ENCODE results near the gene HRAS. TPM values are rescaled to one million over a fixed set of nuclear protein-coding genes. Genes with fewer than 3 reads are reported as not detected.
A peak's percentile ranks its signal among the peaks of the same experiment; 100 is the strongest.

HRAS gene
- total RNA-seq, 1 experiment from 2014 or later, result 47.2 TPM

- Histone ChIP-seq H3K4me2 (peak overlapping the region; percentile 87), H3K4me1 (replicated peaks; ENCODE audit: insufficient read depth) (no peaks in the 10 kb centered on the region), H3K4me3 (peak overlapping the region; percentile 68; the same call in 1 of the 2 replicates), H3K9me3 (ENCODE audit: insufficient read depth, low read depth) (no peaks in the 10 kb centered on the region), H3K79me2 (ENCODE audit: low read depth) (peaks cover 10% of the 10 kb centered on the region; the same call in 1 of the 2 replicates), H2AFZ (no peak overlapping the region), H3F3A (ENCODE audit: insufficient read depth, low read depth) (peaks cover 9% of the 10 kb centered on the region; the same call in 1 of the 2 replicates), H3K9me2 (ENCODE audit: insufficient read depth) (no peaks in the 10 kb centered on the region), H3K27ac (no peak overlapping the region), H3K36me3 (ENCODE audit: low read depth) (no peaks in the 10 kb centered on the region), H4K20me1 (ENCODE audit: insufficient read depth) (no peaks in the 10 kb centered on the region; the same call in 1 of the 2 replicates), H3K27me3 (ENCODE audit: insufficient read depth, low read depth) (no peaks in the 10 kb centered on the region)
- no peak for DNase-seq
- ChIA-PET CTCF (no interaction called here), POLR2A (ENCODE audit: unreplicated experiment) (interaction anchor here (0.6 to 0.8 kb wide), 2 partner anchors 14 to 272 kb away, joined by 4 read pairs; partner anchors contain the start of gene PHRF1)
- intact Hi-C loops (cut with micrococcal nuclease; ENCODE audit: unreplicated experiment), result loop anchor here (10.0 kb wide), 1 partner anchor 163 kb away; no protein-coding TSS in a partner anchor
- TSS peak; percentile 39 for BruUV-seq (replicated peaks)
- TF ChIP-seq CTCF (conservative IDR thresholded peaks at IDR 0.05) (no peak), EZH2 (IDR thresholded peaks at IDR 0.05; ENCODE audit: low read depth) (no peak)
Observed at GRCh38 chr11:562046-562645, 26.8 kb upstream of the HRAS start.

GRCh38 chr11:561148-562003 is 26.0 kb upstream of the HRAS start:
- Histone ChIP-seq H3F3A (ENCODE audit: insufficient read depth, low read depth) (peaks cover 11% of the 10 kb centered on the region; the same call in 1 of the 2 replicates), H3K27me3 (ENCODE audit: insufficient read depth, low read depth) (no peaks in the 10 kb centered on the region), H3K36me3 (ENCODE audit: low read depth) (no peaks in the 10 kb centered on the region), H3K4me1 (replicated peaks; ENCODE audit: insufficient read depth) (no peaks in the 10 kb centered on the region), H3K4me2 (peak overlapping the region; percentile 87), H3K4me3 (peak overlapping the region; percentile 68), H3K79me2 (ENCODE audit: low read depth) (peaks cover 10% of the 10 kb centered on the region; the same call in 1 of the 2 replicates), H3K9me3 (ENCODE audit: insufficient read depth, low read depth) (no peaks in the 10 kb centered on the region), H4K20me1 (ENCODE audit: insufficient read depth) (no peaks in the 10 kb centered on the region; the same call in 1 of the 2 replicates), H2AFZ (peak overlapping the region; percentile 55; the same call in 1 of the 2 replicates), H3K27ac (no peak overlapping the region), H3K9me2 (ENCODE audit: insufficient read depth) (no peaks in the 10 kb centered on the region)
- ChIA-PET POLR2A (ENCODE audit: unreplicated experiment) (interaction anchor here (0.6 to 0.8 kb wide), 3 partner anchors 15 to 274 kb away, joined by 4 to 5 read pairs (median 4); partner anchors contain the start of gene PHRF1), CTCF (no interaction called here)
- no peak for TF ChIP-seq EZH2 (IDR thresholded peaks at IDR 0.05; ENCODE audit: low read depth)
- no peak for TF ChIP-seq CTCF (conservative IDR thresholded peaks at IDR 0.05)
- intact Hi-C loops (cut with micrococcal nuclease; ENCODE audit: unreplicated experiment), result loop anchor here (10.0 kb wide), 1 partner anchor 163 kb away; no protein-coding TSS in a partner anchor
- DNase-seq, result peak in 1 of 2 experiments; percentile 71
- no TSS peak for BruUV-seq (replicated peaks)
